Trophoblast cell (in vitro differentiated cells and primary cell): ENCODE measurements around the gene PPARGC1A.

Source experiments
- DNase-seq, 2 donors: peaks; one replicate each; pipeline ENCODE4 v3.0.0-alpha.2; 2016
- H2AFZ ChIP-seq: 2 replicates; pipeline ENCODE4 v1.6.1; 2013; ENCODE audit warnings: low read length, moderate library complexity, mild to moderate bottlenecking; ENCODE audit not compliant: insufficient read depth, poor library complexity
- H2AK5ac ChIP-seq: 2 replicates; pipeline ENCODE4 v1.6.1; 2013; ENCODE audit warnings: mild to moderate bottlenecking, low read length
- H2BK120ac ChIP-seq: 2 replicates; pipeline ENCODE4 v1.6.1; 2013; ENCODE audit warnings: low read length, mild to moderate bottlenecking, moderate library complexity; ENCODE audit not compliant: insufficient read depth, poor library complexity
- H2BK12ac ChIP-seq: 2 replicates; pipeline ENCODE4 v1.6.1; 2013; ENCODE audit warnings: mild to moderate bottlenecking, low read length, moderate library complexity
- H2BK5ac ChIP-seq: 2 replicates; pipeline ENCODE4 v1.6.1; 2013; ENCODE audit warnings: low read length, low read depth, moderate library complexity, mild to moderate bottlenecking; ENCODE audit not compliant: poor library complexity
- H3K14ac ChIP-seq: 2 replicates; pipeline ENCODE4 v1.6.1; 2013; ENCODE audit warnings: mild to moderate bottlenecking, low read length
- H3K18ac ChIP-seq: 2 replicates; pipeline ENCODE4 v1.6.1; 2013; ENCODE audit warnings: mild to moderate bottlenecking, low read length
- H3K23ac ChIP-seq: 2 replicates; pipeline ENCODE4 v1.6.1; 2013; ENCODE audit warnings: low read length
- H3K27ac ChIP-seq: 2 replicates; pipeline ENCODE4 v1.5.1; 2013; ENCODE audit warnings: low read depth, mild to moderate bottlenecking, inconsistent platforms, low read length, moderate library complexity
- H3K27me3 ChIP-seq: 2 replicates; pipeline ENCODE4 v1.6.1; 2013; ENCODE audit warnings: inconsistent platforms, mild to moderate bottlenecking, low read length, moderate library complexity; ENCODE audit not compliant: insufficient read depth
- H3K36me3 ChIP-seq, 2 experiments: 1 replicate in 1 of 2; 2 replicates in 1 of 2; pipeline ENCODE4 v1.6.1; 2013; ENCODE audit warnings: low read length in 2 of 2, mild to moderate bottlenecking in 2 of 2, moderate library complexity in 1 of 2; ENCODE audit not compliant: insufficient read depth in 2 of 2, control insufficient read depth in 1 of 2
- H3K4ac ChIP-seq: 2 replicates; pipeline ENCODE4 v1.6.1; 2013; ENCODE audit warnings: low read depth, mild to moderate bottlenecking, low read length, moderate library complexity
- H3K4me1 ChIP-seq, 2 experiments: 1 replicate in 1 of 2; 2 replicates in 1 of 2; pipeline ENCODE4 v1.6.1; 2013; ENCODE audit warnings: low read length in 2 of 2, mild to moderate bottlenecking in 2 of 2, moderate library complexity in 1 of 2; ENCODE audit not compliant: insufficient read depth in 2 of 2, control insufficient read depth in 1 of 2
- H3K4me2 ChIP-seq: 2 replicates; pipeline ENCODE4 v1.6.1; 2013; ENCODE audit warnings: inconsistent platforms, mild to moderate bottlenecking, low read length, moderate library complexity
- H3K4me3 ChIP-seq: 2 replicates; pipeline ENCODE4 v1.5.1; 2013; ENCODE audit warnings: mild to moderate bottlenecking, low read depth, low read length, inconsistent platforms
- H3K79me1 ChIP-seq: one replicate; pipeline ENCODE4 v1.6.1; 2013; ENCODE audit warnings: low read length
- H3K79me2 ChIP-seq: 2 replicates; pipeline ENCODE4 v1.6.1; 2013; ENCODE audit warnings: low read length, mild to moderate bottlenecking; ENCODE audit not compliant: control insufficient read depth, insufficient read depth, poor library complexity
- H3K9ac ChIP-seq: 2 replicates; pipeline ENCODE4 v1.6.1; 2013; ENCODE audit warnings: mild to moderate bottlenecking, low read length
- H3K9me3 ChIP-seq: 2 replicates; pipeline ENCODE4 v1.6.1; 2013; ENCODE audit warnings: low read depth, mild to moderate bottlenecking, control low read depth, inconsistent platforms, low read length; ENCODE audit not compliant: insufficient read depth
- H4K12ac ChIP-seq: 2 replicates; pipeline ENCODE4 v1.6.1; 2013; ENCODE audit warnings: low read depth, mild to moderate bottlenecking, low read length, moderate library complexity
- H4K8ac ChIP-seq: 2 replicates; pipeline ENCODE4 v1.6.1; 2013; ENCODE audit warnings: low read depth, mild to moderate bottlenecking, low read length, moderate library complexity
- H4K91ac ChIP-seq: one replicate; pipeline ENCODE4 v1.6.1; 2013; ENCODE audit warnings: low read depth, mild to moderate bottlenecking, low read length, moderate library complexity
- WGBS: extraction: QIAGEN DNeasy Blood & Tissue Kit; methylation state at CpG from one replicate; pipeline ENCODE4 v1.1.7; 2013; ENCODE audit warnings: missing lambda C conversion rate; ENCODE audit not compliant: insufficient read length, insufficient coverage; ENCODE audit errors: extremely low coverage; 5-methylcytosine and 5-hydroxymethylcytosine counted together

The PPARGC1A gene

GRCh38 chr4:23930750-23931488, 41.1 kb upstream of the PPARGC1A start:
- H3K14ac ChIP-seq, result no peak overlapping the region

GRCh38 chr4:23929248-23929647, 39.4 kb upstream of the PPARGC1A start:
- WGBS, result no CpG with 5 or more reads among the region's 3 CpGs
- no peak overlapping the region for H2BK12ac ChIP-seq
- H3K79me2 ChIP-seq, result no peaks in the 10 kb centered on the region

More at GRCh38 chr4:23930750-23931488, 41.1 kb upstream of the PPARGC1A start:
- H3K18ac ChIP-seq, result peak overlapping the region; percentile 64
- peaks cover 2 to 8% of the 10 kb centered on the region in 2 experiments for H3K4me1 ChIP-seq
- H2BK12ac ChIP-seq, result peak overlapping the region; percentile 70
- H4K8ac ChIP-seq, result peak overlapping the region; percentile 40
- H4K12ac ChIP-seq, result no peak overlapping the region
- no peaks in the 10 kb centered on the region for H3K36me3 ChIP-seq
- no peak overlapping the region for H3K9ac ChIP-seq
- H3K4me3 ChIP-seq, result no peak overlapping the region
- peak overlapping the region; percentile 50 for H4K91ac ChIP-seq
- no peak overlapping the region for H2BK5ac ChIP-seq
- no peak overlapping the region for H2BK120ac ChIP-seq
- H3K4ac ChIP-seq, result no peak overlapping the region
- DNase-seq, result no peak
- peak overlapping the region; percentile 15 for H2AK5ac ChIP-seq
- H3K4me2 ChIP-seq, result no peak overlapping the region
- peaks cover 5% of the 10 kb centered on the region for H3K79me1 ChIP-seq
- H2AFZ ChIP-seq, result no peak overlapping the region
- H3K23ac ChIP-seq, result no peak overlapping the region
- no peaks in the 10 kb centered on the region for H3K79me2 ChIP-seq
- no peaks in the 10 kb centered on the region for H3K27me3 ChIP-seq
- H3K9me3 ChIP-seq, result peaks cover 3% of the 10 kb centered on the region
- no CpG with 5 or more reads among the region's 10 CpGs for WGBS
- H3K27ac ChIP-seq, result no peak overlapping the region

GRCh38 chr4:23924556-23924955, 34.7 kb upstream of the PPARGC1A start:
- no CpG with 5 or more reads among the region's 4 CpGs for WGBS
- Histone ChIP-seq H4K12ac (no peak overlapping the region), H2AK5ac (no peak overlapping the region)

More at GRCh38 chr4:23929248-23929647, 39.4 kb upstream of the PPARGC1A start:
- Histone ChIP-seq H3K4me2 (no peak overlapping the region), H3K4ac (no peak overlapping the region), H3K14ac (no peak overlapping the region), H3K27me3 (no peaks in the 10 kb centered on the region), H3K27ac (no peak overlapping the region), H4K8ac (no peak overlapping the region), H3K9me3 (peaks cover 3% of the 10 kb centered on the region), H3K23ac (no peak overlapping the region), H4K91ac (no peak overlapping the region), H2AK5ac (no peak overlapping the region), H3K9ac (no peak overlapping the region), H4K12ac (no peak overlapping the region), H2BK120ac (no peak overlapping the region), H2AFZ (no peak overlapping the region), H2BK5ac (no peak overlapping the region), H3K36me3 (no peaks in the 10 kb centered on the region), H3K18ac (no peak overlapping the region), H3K4me3 (no peak overlapping the region), H3K4me1 (peaks cover 2 to 6% of the 10 kb centered on the region in 2 experiments), H3K79me1 (peaks cover 5% of the 10 kb centered on the region)
- DNase-seq, result no peak

GRCh38 chr4:23923840-23924239, 34.0 kb upstream of the PPARGC1A start:
- Histone ChIP-seq H3K9me3 (no peaks in the 10 kb centered on the region), H2BK12ac (no peak overlapping the region), H4K91ac (no peak overlapping the region), H3K79me1 (peaks cover 4% of the 10 kb centered on the region), H2BK120ac (no peak overlapping the region), H3K27me3 (no peaks in the 10 kb centered on the region), H3K9ac (no peak overlapping the region), H3K4ac (no peak overlapping the region), H3K23ac (no peak overlapping the region), H3K79me2 (no peaks in the 10 kb centered on the region), H3K4me3 (no peak overlapping the region), H4K12ac (no peak overlapping the region), H3K4me1 (peaks cover 5 to 12% of the 10 kb centered on the region in 2 experiments), H3K36me3 (no peaks in the 10 kb centered on the region), H2AK5ac (no peak overlapping the region), H4K8ac (no peak overlapping the region), H3K4me2 (no peak overlapping the region), H2AFZ (no peak overlapping the region), H2BK5ac (no peak overlapping the region), H3K14ac (no peak overlapping the region), H3K27ac (no peak overlapping the region), H3K18ac (no peak overlapping the region)
- DNase-seq, result no peak

More at GRCh38 chr4:23924556-23924955, 34.7 kb upstream of the PPARGC1A start:
- H3K9me3 ChIP-seq, result no peaks in the 10 kb centered on the region
- H3K27ac ChIP-seq, result no peak overlapping the region
- no peaks in the 10 kb centered on the region for H3K79me2 ChIP-seq
- H2BK12ac ChIP-seq, result no peak overlapping the region
- H2BK120ac ChIP-seq, result no peak overlapping the region
- H3K4me2 ChIP-seq, result no peak overlapping the region
- no peak overlapping the region for H2BK5ac ChIP-seq
- no peak overlapping the region for H3K14ac ChIP-seq
- no peaks in the 10 kb centered on the region for H3K27me3 ChIP-seq
- no peak overlapping the region for H4K91ac ChIP-seq
- H3K18ac ChIP-seq, result no peak overlapping the region
- H3K36me3 ChIP-seq, result no peaks in the 10 kb centered on the region
- no peak overlapping the region for H3K9ac ChIP-seq
- no peak overlapping the region for H4K8ac ChIP-seq
- no peak overlapping the region for H2AFZ ChIP-seq
- no peak overlapping the region for H3K4me3 ChIP-seq
- peaks cover 4% of the 10 kb centered on the region for H3K79me1 ChIP-seq
- DNase-seq, result no peak
- no peak overlapping the region for H3K23ac ChIP-seq
- peaks cover 5 to 12% of the 10 kb centered on the region in 2 experiments for H3K4me1 ChIP-seq
- H3K4ac ChIP-seq, result no peak overlapping the region
